WI38 (cell line): ENCODE data around the gene UBR4.

ENCODE experiments used
- H3K4me3 ChIP-seq: 2 replicates; pipeline ENCODE4 v1.5.1; 2011; ENCODE audit warnings: low read depth, mild to moderate bottlenecking, control low read depth, low read length
- CTCF ChIP-seq: IDR thresholded peaks from 2 replicates; pipeline ENCODE4 v1.5.1; 2012; ENCODE audit warnings: low read depth, mild to moderate bottlenecking, control low read depth, low read length

Gene UBR4

GRCh38 chr1:19044471-19044870, 165.6 kb downstream of the UBR4 start:
- no peak overlapping the region for H3K4me3 ChIP-seq
- no peak for TF ChIP-seq CTCF

GRCh38 chr1:19043579-19044443, 166.3 kb downstream of the UBR4 start:
- no peak for TF ChIP-seq CTCF
- H3K4me3 ChIP-seq = no peak overlapping the region

GRCh38 chr1:19042675-19043578, 167.1 kb downstream of the UBR4 start:
- H3K4me3 ChIP-seq = no peak overlapping the region

GRCh38 chr1:19040010-19040680, 169.9 kb downstream of the UBR4 start:
- no peak for TF ChIP-seq CTCF

More at GRCh38 chr1:19042675-19043578, 167.1 kb downstream of the UBR4 start:
- no peak for TF ChIP-seq CTCF

GRCh38 chr1:19038732-19039131, 171.3 kb downstream of the UBR4 start:
- H3K4me3 ChIP-seq = no peak overlapping the region
- TF ChIP-seq CTCF = no peak

More at GRCh38 chr1:19040010-19040680, 169.9 kb downstream of the UBR4 start:
- H3K4me3 ChIP-seq = no peak overlapping the region

GRCh38 chr1:19038096-19038495, 172.0 kb downstream of the UBR4 start:
- no peak for TF ChIP-seq CTCF
- no peak overlapping the region for H3K4me3 ChIP-seq
